Esophagus muscularis mucosa (tissue), 3 donors: ENCODE measurements around the gene ALDH1A2.

ENCODE experiments used
- POLR2A ChIP-seq: fragments of 450-650 bp; IDR thresholded peaks from one replicate; pipeline ENCODE4 v1.6.1; 2017; ENCODE audit warnings: antibody characterized with exemption, moderate library complexity, mild to moderate bottlenecking, low read depth
- POLR2AphosphoS5 ChIP-seq, 2 donors: sonication (generic); formaldehyde crosslinking; IDR thresholded peaks; one replicate each; pipeline ENCODE4 v1.6.1; 2017; ENCODE audit warnings: antibody characterized with exemption in 2 of 2
- TF ChIP-seq, protein P1 (sequence below), 3 experiments: fragments of 200-600 bp in 2 of 3; fragments of 450-650 bp in 1 of 3; sonication (generic) in 2 of 3; IDR thresholded peaks; one replicate each; pipeline ENCODE4 v1.5.1; 2017 to 2019; ENCODE audit warnings: antibody characterized with exemption in 3 of 3, mild to moderate bottlenecking in 2 of 3, moderate library complexity in 1 of 3

DNA sequence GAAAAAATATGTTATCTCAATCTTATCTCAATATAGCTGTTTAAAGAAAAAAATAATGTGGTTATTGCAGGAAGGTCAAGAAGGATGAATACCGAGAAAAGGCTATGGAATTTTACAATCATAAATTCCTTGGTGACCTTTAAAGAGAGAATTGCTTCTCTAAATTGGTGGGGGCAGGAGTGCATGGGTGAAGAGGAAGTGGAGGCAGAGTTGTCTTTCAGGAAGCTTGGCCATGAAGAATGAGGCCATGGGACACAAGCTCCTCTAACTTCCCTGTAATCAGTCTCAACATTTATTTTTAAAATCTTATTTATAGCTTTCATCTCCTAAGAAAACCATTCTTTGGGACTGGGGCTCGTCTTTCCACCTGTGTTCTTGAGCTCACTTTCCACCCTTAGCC lies 22.4 kb upstream of the ALDH1A2 start:
- TF ChIP-seq, protein P1, sequence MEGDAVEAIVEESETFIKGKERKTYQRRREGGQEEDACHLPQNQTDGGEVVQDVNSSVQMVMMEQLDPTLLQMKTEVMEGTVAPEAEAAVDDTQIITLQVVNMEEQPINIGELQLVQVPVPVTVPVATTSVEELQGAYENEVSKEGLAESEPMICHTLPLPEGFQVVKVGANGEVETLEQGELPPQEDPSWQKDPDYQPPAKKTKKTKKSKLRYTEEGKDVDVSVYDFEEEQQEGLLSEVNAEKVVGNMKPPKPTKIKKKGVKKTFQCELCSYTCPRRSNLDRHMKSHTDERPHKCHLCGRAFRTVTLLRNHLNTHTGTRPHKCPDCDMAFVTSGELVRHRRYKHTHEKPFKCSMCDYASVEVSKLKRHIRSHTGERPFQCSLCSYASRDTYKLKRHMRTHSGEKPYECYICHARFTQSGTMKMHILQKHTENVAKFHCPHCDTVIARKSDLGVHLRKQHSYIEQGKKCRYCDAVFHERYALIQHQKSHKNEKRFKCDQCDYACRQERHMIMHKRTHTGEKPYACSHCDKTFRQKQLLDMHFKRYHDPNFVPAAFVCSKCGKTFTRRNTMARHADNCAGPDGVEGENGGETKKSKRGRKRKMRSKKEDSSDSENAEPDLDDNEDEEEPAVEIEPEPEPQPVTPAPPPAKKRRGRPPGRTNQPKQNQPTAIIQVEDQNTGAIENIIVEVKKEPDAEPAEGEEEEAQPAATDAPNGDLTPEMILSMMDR (IDR thresholded peaks at IDR 0.05), result no peak
- TF ChIP-seq POLR2AphosphoS5 (IDR thresholded peaks at IDR 0.05) (no peak), POLR2A (no peak)
